ENCODE measurements around the gene ZNF808.
A peak's percentile ranks its signal among the peaks of the same experiment; 100 is the strongest.

GRCh38 chr19:52601025-52601973 lies 73.8 kb downstream of the ZNF808 start:
- TF ChIP-seq CTCF (IDR thresholded peaks at IDR 0.05) (peak; percentile 27), ZFX (IDR thresholded peaks at IDR 0.05; ENCODE audit: borderline replicate concordance) (no peak)

All from 22Rv1 (cell line).